Epidermal melanocyte (primary cell): ENCODE results near the gene NKD1.

Experiments
- DNase-seq: peaks from one replicate; pipeline ENCODE4 v3.0.0; 2011; ENCODE audit warnings: low spot score; ENCODE audit not compliant: insufficient read length

NKD1 gene

GRCh38 chr16:50694206-50694605 is 146.0 kb downstream of the NKD1 start:
- DNase-seq: no peak

DNA sequence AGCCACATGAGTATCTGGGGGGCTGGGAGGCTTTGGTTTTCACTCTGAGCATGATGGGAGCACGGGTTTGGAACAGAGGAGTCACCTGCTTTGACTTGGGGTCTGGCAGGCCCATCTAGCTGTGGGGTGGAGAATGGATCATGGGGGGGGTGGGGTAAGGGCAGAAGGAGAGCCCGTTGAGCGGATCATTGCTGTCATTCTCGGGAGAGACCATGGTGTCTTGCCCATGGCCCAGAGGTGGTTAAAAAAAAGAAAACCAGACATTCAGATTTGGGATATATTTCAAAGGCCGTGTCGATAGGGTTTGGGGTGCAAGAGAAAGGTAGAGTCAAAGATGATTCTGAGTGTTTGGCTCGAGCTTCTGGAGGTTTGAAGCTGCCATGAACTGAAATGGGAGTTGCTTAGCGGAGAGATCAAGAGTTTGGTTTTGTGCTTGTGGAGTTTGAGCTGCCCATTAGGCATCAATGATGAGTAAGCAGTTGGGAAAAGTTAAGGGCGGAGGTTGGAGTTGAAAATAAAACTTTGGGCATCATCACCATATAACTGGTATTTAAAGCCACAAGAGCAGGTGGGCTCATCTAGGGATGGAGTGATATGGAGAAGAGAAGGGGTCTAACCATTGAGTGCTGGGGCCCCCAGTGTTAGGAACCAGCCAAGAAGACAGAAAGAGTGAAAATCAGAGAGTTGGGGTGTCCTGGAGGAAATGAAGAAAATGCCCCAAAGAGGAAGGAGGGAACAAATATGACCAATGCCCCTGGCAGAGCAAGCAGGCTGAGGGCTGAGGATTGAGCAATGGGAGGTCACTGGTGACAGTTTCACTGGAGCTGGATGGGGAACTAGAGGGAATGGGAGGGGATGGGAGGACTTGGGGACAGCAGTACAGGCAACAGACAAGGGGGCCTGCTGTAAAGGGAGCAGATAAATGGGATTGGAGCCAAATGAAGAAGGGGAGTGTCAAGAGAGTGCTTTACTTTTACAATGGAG is 147.1 kb downstream of the NKD1 start:
- DNase-seq: no peak

DNA sequence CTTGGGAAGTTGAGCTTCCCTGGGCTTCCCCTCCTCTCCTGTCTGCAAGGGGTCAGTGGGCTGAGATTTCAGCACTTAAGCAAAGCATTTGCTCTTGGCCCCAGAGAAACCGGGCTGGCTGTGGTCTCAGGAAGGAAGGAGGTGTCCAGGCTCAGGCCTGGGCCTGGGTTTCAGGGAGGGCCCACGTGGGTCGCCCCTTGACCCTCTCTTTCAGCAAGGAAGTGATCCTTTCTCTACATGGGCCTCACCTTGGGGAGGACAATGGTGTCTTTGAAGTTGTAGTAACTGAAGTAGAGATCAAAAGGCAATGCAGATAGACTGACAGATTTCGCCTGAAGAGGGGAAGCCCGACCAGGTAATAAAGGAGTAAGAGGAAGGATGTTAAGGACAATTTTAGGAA is 147.9 kb downstream of the NKD1 start:
- DNase-seq: no peak

DNA sequence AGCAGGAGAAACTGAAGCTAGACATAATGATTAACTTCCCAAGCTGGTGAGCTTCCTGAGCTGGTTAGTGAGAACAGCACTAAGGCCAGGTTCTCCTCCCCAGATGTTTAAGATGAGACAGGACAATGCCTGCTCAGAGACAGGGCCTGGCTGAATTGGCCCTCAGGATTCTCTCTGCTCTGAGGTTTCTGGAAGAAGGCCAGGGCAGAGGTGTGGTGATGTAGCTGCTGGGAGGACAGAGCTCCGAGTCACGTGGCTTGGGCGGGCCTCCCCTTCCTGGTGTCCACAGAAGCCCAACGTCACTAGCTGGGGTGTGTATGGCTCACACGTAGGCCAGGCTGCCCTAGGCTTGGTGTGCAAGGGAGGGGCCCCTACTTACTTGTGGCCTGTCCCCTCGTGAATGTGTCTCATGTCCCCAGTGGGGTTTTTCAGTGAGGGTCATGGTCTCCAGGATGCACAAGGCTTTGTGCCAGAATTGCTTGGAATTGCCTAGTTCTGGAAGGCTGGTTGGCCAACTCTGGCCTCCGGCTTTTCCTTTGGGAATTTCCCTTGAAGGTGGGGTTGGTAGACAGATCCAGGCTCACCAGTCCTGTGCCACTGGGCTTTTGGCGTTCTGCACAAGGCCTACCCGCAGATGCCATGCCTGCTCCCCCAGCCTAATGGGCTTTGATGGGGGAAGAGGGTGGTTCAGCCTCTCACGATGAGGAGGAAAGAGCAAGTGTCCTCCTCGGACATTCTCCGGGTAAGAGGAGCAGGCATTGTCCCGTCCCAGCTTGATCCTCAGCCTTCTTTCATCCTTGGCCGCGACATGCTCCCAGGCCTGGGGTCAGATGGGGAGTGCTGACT is 148.6 kb downstream of the NKD1 start:
- DNase-seq: no peak

DNA sequence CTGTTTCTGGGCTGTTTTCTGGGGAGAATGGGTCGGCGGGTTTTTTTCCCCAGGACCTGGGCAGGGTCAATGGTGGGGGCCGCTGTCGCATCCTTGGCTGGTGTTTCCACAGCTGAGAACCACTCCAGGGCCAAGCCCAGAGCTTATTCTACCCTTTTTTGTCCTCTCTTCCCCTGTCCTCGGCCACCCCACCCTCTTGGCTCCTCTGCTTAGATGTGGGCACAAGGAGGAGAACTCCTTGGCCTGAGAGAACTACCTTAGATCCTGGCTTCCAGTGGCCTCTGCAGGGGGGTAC is 149.2 kb downstream of the NKD1 start:
- DNase-seq: no peak

DNA sequence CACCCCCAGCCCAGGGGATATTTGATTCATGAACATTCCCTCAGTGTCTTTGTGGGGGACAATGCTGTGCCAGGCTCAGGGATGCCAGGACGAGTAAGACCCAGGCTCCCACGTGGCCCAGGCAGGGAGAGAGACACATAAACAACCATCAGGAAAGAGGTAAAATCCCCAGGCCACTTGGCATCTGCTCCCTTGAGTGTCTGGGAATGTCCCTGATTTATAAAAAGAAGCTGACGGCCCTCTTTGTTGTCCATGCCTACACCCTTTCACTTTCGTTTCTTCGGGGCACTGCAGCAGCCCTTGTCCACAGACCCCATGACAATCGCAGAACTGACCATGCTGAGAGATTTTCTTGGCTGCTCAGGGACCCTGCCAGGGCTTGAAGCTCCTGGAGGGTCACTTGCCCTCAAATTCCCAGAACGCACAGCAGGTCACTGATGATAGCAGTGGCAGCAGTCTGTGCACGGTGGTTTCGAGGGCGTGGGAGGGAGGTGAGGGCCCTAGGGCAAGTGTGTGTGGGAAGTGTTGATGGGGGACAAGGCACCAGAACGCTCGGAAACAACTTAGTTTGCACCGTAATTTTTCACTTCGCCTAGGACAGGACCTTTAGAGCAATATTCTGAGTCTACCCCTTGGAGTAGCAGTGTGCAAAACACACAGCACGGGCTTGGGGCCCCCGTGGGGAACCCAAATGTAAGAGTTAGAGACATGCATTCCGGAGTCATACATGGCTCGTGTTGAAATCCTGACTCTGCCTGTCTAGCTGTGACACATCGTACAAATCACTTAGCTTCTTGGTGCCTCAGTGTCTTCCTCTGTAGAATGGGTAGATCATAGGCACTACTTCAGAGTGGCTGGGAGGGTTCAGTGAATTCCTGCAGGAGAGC is 149.9 kb downstream of the NKD1 start:
- no peak for DNase-seq
